GM12874 (cell line): ENCODE measurements around the gene LARGE2.

ENCODE experiments used
- CTCF ChIP-seq: IDR thresholded peaks from 2 replicates; pipeline ENCODE4 v1.5.1; 2011; ENCODE audit warnings: low read depth, mild to moderate bottlenecking, control low read depth, low read length, moderate library complexity; ENCODE audit not compliant: insufficient read depth

LARGE2 gene

GRCh38 chr11:45935349-45936064, 13.1 kb downstream of the LARGE2 start:
- no peak for TF ChIP-seq CTCF

GRCh38 chr11:45936511-45937054, 14.1 kb downstream of the LARGE2 start:
- no peak for TF ChIP-seq CTCF

- TF ChIP-seq CTCF, result no peak
Observed at GRCh38 chr11:45937916-45938315, 15.5 kb downstream of the LARGE2 start.

- no peak for TF ChIP-seq CTCF
Observed at GRCh38 chr11:45939836-45940235, 17.4 kb downstream of the LARGE2 start.

- TF ChIP-seq CTCF, result no peak
Observed at GRCh38 chr11:45941285-45941684, 18.8 kb downstream of the LARGE2 start.

GRCh38 chr11:45942381-45942780, 19.9 kb downstream of the LARGE2 start:
- no peak for TF ChIP-seq CTCF

- TF ChIP-seq CTCF, result no peak
Observed at GRCh38 chr11:45945397-45945999, 23.0 kb downstream of the LARGE2 start.
